Activated CD4-positive, alpha-beta T cell treated with anti-CD3 and anti-CD28 coated beads for 1 hour (primary cell): ENCODE measurements around the gene SGMS1.
"Not testable (repeated sequence)": the region's sequence is repeated elsewhere in the genome, so short reads cannot be mapped to it uniquely, and the experiment has no call there.

Experiments
- DNase-seq: peaks from one replicate; pipeline ENCODE4 v3.0.0-alpha.2; 2020

The SGMS1 gene

GRCh38 chr10:50623663-50624412 is at the start of gene SGMS1:
Gene SGMS1 (minus strand): TSS chr10:50623956. CDS start chr10:50344114, 279,842 bp downstream.
- peak; percentile 64 for DNase-seq

GRCh38 chr10:50672152-50672551 is 48.4 kb upstream of the SGMS1 start:
- DNase-seq, result not testable (repeated sequence)

DNA sequence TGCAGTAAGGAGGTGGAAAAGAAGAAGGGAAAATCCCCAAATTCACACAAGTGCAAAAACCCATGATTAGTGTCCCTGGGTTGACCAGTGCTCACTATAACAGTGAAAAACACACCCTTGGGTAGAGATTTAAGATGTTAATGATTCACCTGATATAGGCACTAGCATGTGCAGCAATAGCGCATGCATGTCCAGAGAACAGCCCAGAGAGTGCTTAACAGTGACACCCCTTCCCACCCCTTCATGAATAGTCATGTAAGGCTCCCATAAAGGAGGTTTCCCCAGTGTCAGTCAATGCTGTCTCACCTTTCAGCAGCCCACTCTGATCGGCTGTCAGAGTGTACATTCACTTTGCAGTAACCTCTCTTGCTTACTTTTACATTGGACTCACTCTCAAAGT is 47.9 kb upstream of the SGMS1 start:
- DNase-seq, result not testable (repeated sequence)

GRCh38 chr10:50669957-50670356 is 46.2 kb upstream of the SGMS1 start:
- DNase-seq, result not testable (repeated sequence)

GRCh38 chr10:50667353-50667752 is 43.6 kb upstream of the SGMS1 start:
- DNase-seq, result not testable (repeated sequence)

GRCh38 chr10:50662420-50662819 is 38.7 kb upstream of the SGMS1 start:
- not testable (repeated sequence) for DNase-seq

- DNase-seq, result not testable (repeated sequence)
Observed at GRCh38 chr10:50661563-50661962, 37.8 kb upstream of the SGMS1 start.

- DNase-seq, result not testable (repeated sequence)
Observed at GRCh38 chr10:50659865-50660730, 36.3 kb upstream of the SGMS1 start.

GRCh38 chr10:50659016-50659864 is 35.5 kb upstream of the SGMS1 start:
- not testable (repeated sequence) for DNase-seq

DNA sequence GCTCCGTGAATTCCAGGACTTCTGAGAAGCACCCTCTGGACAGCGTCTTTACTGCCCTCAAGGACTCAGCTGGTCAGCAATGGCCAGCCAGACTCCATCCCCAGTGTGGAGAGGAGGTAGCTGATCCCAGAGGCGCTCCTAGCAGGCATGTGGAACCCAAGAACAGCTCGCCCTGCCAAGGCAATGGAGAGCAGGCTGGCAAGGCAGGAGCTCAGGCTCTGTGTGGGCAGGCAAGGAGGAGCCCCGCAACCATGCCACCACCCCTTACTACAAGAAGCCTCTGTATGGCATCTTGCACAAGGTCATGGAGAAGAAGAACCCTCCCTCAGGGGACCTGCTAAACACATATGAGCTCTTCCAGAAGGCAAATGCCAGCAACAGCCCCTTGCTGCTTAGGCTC is 34.4 kb upstream of the SGMS1 start:
- DNase-seq, result no peak

GRCh38 chr10:50653758-50654157 is 30.0 kb upstream of the SGMS1 start:
- no peak for DNase-seq

- DNase-seq, result no peak
Observed at GRCh38 chr10:50653142-50653541, 29.4 kb upstream of the SGMS1 start.

- no peak for DNase-seq
Observed at GRCh38 chr10:50651808-50652207, 28.1 kb upstream of the SGMS1 start.

GRCh38 chr10:50650481-50650880 is 26.7 kb upstream of the SGMS1 start:
- no peak for DNase-seq

- DNase-seq, result no peak
Observed at GRCh38 chr10:50648935-50649227, 25.1 kb upstream of the SGMS1 start.

- no peak for DNase-seq
Observed at GRCh38 chr10:50648089-50648934, 24.6 kb upstream of the SGMS1 start.

DNA sequence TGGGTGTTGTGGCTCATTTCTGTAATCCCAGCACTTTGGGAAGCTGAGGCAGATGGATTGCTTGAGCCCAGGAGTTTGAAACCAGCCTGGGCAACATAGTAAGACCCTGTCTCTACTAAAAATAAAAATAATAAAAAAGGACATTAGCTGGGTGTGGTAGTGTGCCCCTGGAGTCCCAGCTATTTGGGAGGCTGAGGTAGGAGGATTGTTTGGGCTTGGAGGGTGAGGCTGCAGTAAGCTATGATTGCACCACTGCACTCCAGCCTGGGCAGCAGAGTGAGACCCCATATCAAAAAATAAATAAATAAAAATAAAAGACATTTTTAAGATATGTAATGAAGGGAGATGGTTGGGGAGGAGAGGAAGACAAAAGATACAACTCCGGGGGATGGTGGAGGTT is 23.6 kb upstream of the SGMS1 start:
- not testable (repeated sequence) for DNase-seq

DNA sequence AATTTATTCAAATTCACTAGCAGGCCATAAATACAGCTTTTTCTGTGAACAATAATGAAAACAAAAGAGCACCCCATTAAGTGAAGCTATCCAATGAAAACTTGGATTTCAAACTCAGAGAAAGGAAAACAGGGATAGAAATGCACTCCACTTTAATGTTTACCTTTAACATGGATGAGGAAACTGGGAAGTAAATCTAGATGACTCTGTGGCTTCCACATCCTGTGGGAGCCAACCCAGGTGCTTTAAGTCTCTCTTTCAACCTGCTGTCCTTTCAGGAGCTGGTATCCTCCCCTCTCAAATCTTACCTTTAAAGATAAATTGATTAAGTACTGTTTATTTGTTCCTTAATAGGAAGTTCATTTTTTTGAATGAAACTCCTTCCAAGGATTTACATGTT is 21.5 kb upstream of the SGMS1 start:
- DNase-seq, result no peak

- no peak for DNase-seq
Observed at GRCh38 chr10:50641626-50642025, 17.9 kb upstream of the SGMS1 start.

GRCh38 chr10:50640238-50640637 is 16.5 kb upstream of the SGMS1 start:
- no peak for DNase-seq

DNA sequence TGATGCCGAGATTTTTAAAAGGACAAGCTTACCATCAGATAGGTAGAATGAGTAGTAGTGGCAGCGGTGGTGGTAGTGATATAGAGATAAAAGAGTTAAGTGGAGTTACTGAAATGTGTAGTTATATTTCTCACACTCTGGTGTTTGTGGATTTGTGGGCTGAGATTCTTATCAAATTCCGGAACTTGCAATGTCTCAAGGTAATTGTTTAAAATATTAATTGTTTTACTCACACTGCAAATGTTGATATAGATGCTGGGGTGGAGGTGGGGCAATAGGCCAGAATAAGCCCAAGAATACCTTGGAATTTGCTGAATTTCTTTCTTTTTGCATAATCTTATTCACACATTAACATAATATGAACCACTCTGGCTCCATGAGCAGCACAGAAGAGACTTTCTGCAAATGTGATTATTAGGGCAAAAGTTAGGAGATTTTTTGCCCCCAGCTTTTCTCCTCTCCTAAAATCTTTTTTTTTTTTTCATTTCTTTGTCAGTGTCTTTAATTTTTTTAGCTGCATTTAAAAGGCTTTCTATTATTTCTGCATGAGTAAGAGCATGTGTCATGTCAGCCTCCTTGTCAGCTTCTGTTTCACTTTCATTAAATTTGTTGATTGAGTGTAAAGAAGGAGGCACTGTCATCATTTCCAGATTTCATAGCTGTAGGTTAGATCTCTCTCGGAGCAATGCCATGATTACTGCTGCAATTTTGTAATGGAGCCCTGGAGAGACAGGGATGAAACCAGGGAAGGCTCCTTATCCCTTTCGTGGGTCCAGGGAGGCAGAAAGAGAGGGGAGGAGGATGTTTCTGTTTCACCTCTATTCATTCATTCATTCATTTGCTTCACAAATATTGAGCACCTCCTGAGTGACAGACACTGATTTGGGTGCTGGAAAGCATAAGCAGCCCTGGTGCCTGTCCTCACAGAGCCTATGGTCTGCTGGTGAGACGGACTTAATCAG is 13.1 kb upstream of the SGMS1 start:
- no peak for DNase-seq
